H1 (cell line): Measurements from ENCODE around the gene ZBTB11. TPM values are rescaled to one million over a fixed set of nuclear protein-coding genes. Genes with fewer than 3 reads are reported as not detected.
"Not testable (repeated sequence)": the region's sequence is repeated elsewhere in the genome, so short reads cannot be mapped to it uniquely, and the experiment has no call there.

ENCODE experiments used
- CTCF ChIA-PET: fragments of 300-600 bp; sonication (Branson Sonifier 250); formaldehyde crosslinking; loops from one replicate; lab custom pipeline; 2021; ENCODE audit not compliant: partially characterized antibody; lab: Charles Lee
- POLR2A ChIA-PET: fragments of 300-600 bp; sonication (Branson Sonifier 250); formaldehyde crosslinking; loops from one replicate; lab custom pipeline; 2021; ENCODE audit warnings: inconsistent platforms; ENCODE audit not compliant: partially characterized antibody; lab: Charles Lee
- DNase-seq, 2 experiments: peaks; one replicate each; pipeline versions ENCODE4 v3.0.0 to v3.0.0-alpha.2; 2010 to 2022; ENCODE audit warnings: low spot score in 2 of 2, low read depth in 1 of 2, mixed read lengths in 1 of 2
- FAIRE-seq: peaks from 2 replicates; lab custom pipeline; 2011; peaks lifted over from hg19 to GRCh38; lab: Jason Lieb, UNC
- H2AFZ ChIP-seq: 2 replicates; pipeline ENCODE4 v1.8.1; 2012; ENCODE audit warnings: low read length, inconsistent platforms
- H2AK5ac ChIP-seq: 2 replicates; pipeline ENCODE4 v1.6.1; 2013; ENCODE audit warnings: low read depth, low read length
- H2BK120ac ChIP-seq: replicated peaks from 2 replicates; pipeline ENCODE3; 2013; ENCODE audit warnings: low read depth, low read length, inconsistent platforms
- H2BK12ac ChIP-seq: 2 replicates; pipeline ENCODE4 v1.6.1; 2013; ENCODE audit warnings: low read depth, low read length
- H2BK15ac ChIP-seq: 2 replicates; pipeline ENCODE4 v1.6.1; 2013; ENCODE audit warnings: low read length
- H2BK20ac ChIP-seq: 2 replicates; pipeline ENCODE4 v1.6.1; 2013; ENCODE audit warnings: low read length
- H2BK5ac ChIP-seq: 2 replicates; pipeline ENCODE4 v1.6.1; 2013; ENCODE audit warnings: low read depth, low read length
- H3K14ac ChIP-seq: 2 replicates; pipeline ENCODE4 v1.6.1; 2013; ENCODE audit warnings: inconsistent platforms; ENCODE audit not compliant: insufficient read length
- H3K18ac ChIP-seq: 2 replicates; pipeline ENCODE4 v1.6.1; 2013; ENCODE audit warnings: low read length; ENCODE audit errors: extremely low read depth
- H3K23ac ChIP-seq: 2 replicates; pipeline ENCODE4 v1.6.1; 2013; ENCODE audit warnings: inconsistent platforms; ENCODE audit not compliant: insufficient read length
- H3K23me2 ChIP-seq: 2 replicates; pipeline ENCODE4 v1.6.1; 2013; ENCODE audit warnings: low read depth, low read length
- H3K27ac ChIP-seq: 2 replicates; pipeline ENCODE4 v1.6.1; 2011; ENCODE audit warnings: low read depth, low read length, inconsistent platforms
- H3K27me3 ChIP-seq, 4 experiments: replicated peaks in 1 of 4; 1 replicate in 1 of 4; 2 replicates in 3 of 4; pipeline versions ENCODE4 v1.6.1 to v1.8.1; 2011 to 2013; ENCODE audit warnings: low read length in 3 of 4, mild to moderate bottlenecking in 3 of 4, inconsistent platforms in 2 of 4, mixed read lengths in 2 of 4, moderate library complexity in 1 of 4; ENCODE audit not compliant: control insufficient read depth in 3 of 4, insufficient read depth in 3 of 4; ENCODE audit errors: extremely low read depth in 1 of 4
- H3K36me3 ChIP-seq, 4 experiments: 2 replicates each; pipeline versions ENCODE4 v1.6.1 to v1.8.1; 2011 to 2013; ENCODE audit warnings: mild to moderate bottlenecking in 4 of 4, low read length in 3 of 4, moderate library complexity in 2 of 4, control low read depth in 1 of 4, inconsistent platforms in 1 of 4; ENCODE audit not compliant: insufficient read depth in 4 of 4, control insufficient read depth in 2 of 4
- H3K4ac ChIP-seq: replicated peaks from 2 replicates; pipeline ENCODE3; 2013; ENCODE audit warnings: low read length, low read depth, mixed read lengths, inconsistent platforms; ENCODE audit not compliant: insufficient read length
- H3K4me1 ChIP-seq, 4 experiments: replicated peaks in 1 of 4; 1 replicate in 1 of 4; 2 replicates in 3 of 4; pipeline versions ENCODE4 v1.6.1 to v1.8.1; 2011 to 2013; ENCODE audit warnings: low read length in 3 of 4, inconsistent platforms in 2 of 4, mixed read lengths in 1 of 4; ENCODE audit not compliant: insufficient read depth in 4 of 4, control insufficient read depth in 3 of 4
- H3K4me2 ChIP-seq, 2 experiments: 2 replicates each; pipeline versions ENCODE4 v1.6.1 to v1.8.1; 2011 to 2013; ENCODE audit warnings: low read depth in 2 of 2, low read length in 2 of 2, control low read depth in 1 of 2, inconsistent platforms in 1 of 2, mild to moderate bottlenecking in 1 of 2; ENCODE audit not compliant: insufficient read depth in 1 of 2
- H3K4me3 ChIP-seq, 4 experiments: fragments of 200-600, 300-600 bp in 1 of 4; sonication (generic), shearing (Covaris generic), sonication (Bioruptor Twin) in 1 of 4; 2 replicates each; pipeline versions ENCODE4 v1.5.1 to v1.8.1; 2011 to 2016; ENCODE audit warnings: low read length in 4 of 4, low read depth in 3 of 4, control low read depth in 2 of 4, inconsistent platforms in 2 of 4, mild to moderate bottlenecking in 2 of 4, mixed read lengths in 1 of 4, moderate library complexity in 1 of 4; ENCODE audit not compliant: insufficient read depth in 2 of 4; ENCODE audit errors: extremely low read depth in 1 of 4
- H3K56ac ChIP-seq: replicated peaks from 2 replicates; pipeline ENCODE3; 2013; ENCODE audit warnings: low read depth, mild to moderate bottlenecking, mixed read lengths, low read length, inconsistent platforms; ENCODE audit not compliant: insufficient read length
- H3K79me1 ChIP-seq: 2 replicates; pipeline ENCODE4 v1.6.1; 2013; ENCODE audit warnings: low read depth, low read length, control low read depth
- H3K79me2 ChIP-seq, 2 experiments: 2 replicates each; pipeline versions ENCODE4 v1.6.1 to v1.8.1; 2012 to 2013; ENCODE audit warnings: low read length in 2 of 2, mild to moderate bottlenecking in 2 of 2, inconsistent platforms in 1 of 2; ENCODE audit not compliant: insufficient read depth in 2 of 2, control insufficient read depth in 1 of 2
- H3K9ac ChIP-seq, 4 experiments: replicated peaks in 1 of 4; 1 replicate in 1 of 4; 2 replicates in 3 of 4; pipeline versions ENCODE4 v1.6.1 to v1.8.1; 2011 to 2013; ENCODE audit warnings: low read depth in 3 of 4, low read length in 3 of 4, control low read depth in 2 of 4, mild to moderate bottlenecking in 2 of 4, moderate library complexity in 2 of 4, inconsistent platforms in 1 of 4; ENCODE audit errors: extremely low read depth in 1 of 4
- H3K9me3 ChIP-seq, 2 experiments: 2 replicates each; pipeline versions ENCODE4 v1.6.1 to v1.8.1; 2012 to 2013; ENCODE audit warnings: mild to moderate bottlenecking in 2 of 2, moderate library complexity in 2 of 2, control low read depth in 1 of 2, inconsistent platforms in 1 of 2, low read depth in 1 of 2, low read length in 1 of 2, mixed read lengths in 1 of 2; ENCODE audit not compliant: insufficient read depth in 2 of 2
- H4K20me1 ChIP-seq, 2 experiments: replicated peaks in 1 of 2; 2 replicates each; pipeline versions ENCODE3 to v1.8.1; 2011 to 2013; ENCODE audit warnings: inconsistent platforms in 2 of 2, low read length in 2 of 2, mild to moderate bottlenecking in 1 of 2; ENCODE audit not compliant: insufficient read depth in 2 of 2, control insufficient read depth in 1 of 2
- H4K5ac ChIP-seq: 2 replicates; pipeline ENCODE4 v1.6.1; 2013; ENCODE audit warnings: low read length, low read depth, mixed read lengths, inconsistent platforms; ENCODE audit not compliant: insufficient read length
- H4K8ac ChIP-seq: 2 replicates; pipeline ENCODE4 v1.8.0; 2013; ENCODE audit warnings: mild to moderate bottlenecking, moderate library complexity, low read length, inconsistent platforms; ENCODE audit not compliant: insufficient read depth; ENCODE audit errors: extremely low read depth
- H4K91ac ChIP-seq: replicated peaks from 2 replicates; pipeline ENCODE3; 2013; ENCODE audit warnings: low read length, mixed read lengths, inconsistent platforms; ENCODE audit not compliant: insufficient read length
- RAD21 ChIP-seq, 2 experiments: IDR thresholded peaks in 1 of 2; conservative IDR thresholded peaks in 1 of 2; 2 replicates each; pipeline ENCODE4 v1.6.1; 2011; ENCODE audit warnings: low read depth in 2 of 2, low read length in 2 of 2, improper control_type of control experiment in 1 of 2, inconsistent platforms in 1 of 2, mild to moderate bottlenecking in 1 of 2, moderate library complexity in 1 of 2
- YY1 ChIP-seq: IDR thresholded peaks from 2 replicates; pipeline ENCODE4 v1.6.1; 2011; ENCODE audit warnings: low read depth, mild to moderate bottlenecking, low read length
- WGBS, 2 experiments: shearing (Covaris generic) in 1 of 2; methylation state at CpG; one replicate each; pipeline versions ENCODE4 v1.1.6 to v1.1.7; 2013 to 2015; ENCODE audit warnings: low lambda C conversion rate in 2 of 2, mixed read lengths in 2 of 2, inconsistent platforms in 1 of 2, low coverage in 1 of 2, missing lambda C conversion rate in 1 of 2; ENCODE audit not compliant: insufficient replicate concordance in 2 of 2, insufficient coverage in 1 of 2, insufficient read length in 1 of 2; ENCODE audit errors: extremely low coverage in 1 of 2, missing lambda C conversion rate in 1 of 2; 5-methylcytosine and 5-hydroxymethylcytosine counted together
- polyA plus RNA-seq, 7 experiments: library from polyadenylated mRNA; depleted of rRNA in 3 of 7; stranded (reverse) in 5 of 7; unstranded in 2 of 7; fragments of >200 nt in 5 of 7; fragments of 200-250 nt in 2 of 7; gene quantifications; 1 replicate in 5 of 7; 2 replicates in 1 of 7; 4 replicates in 1 of 7; pipeline versions ENCODE4 v1.2.1 to v1.2.3, GENCODE V29; 2011 to 2013; ENCODE audit warnings: missing spikeins in 2 of 7, mixed read lengths in 2 of 7
- total RNA-seq: library from RNA; stranded (reverse); fragmentation: NEBNext Ultra II Directional; extraction: Animal tissue kit (Norgen Biotek cat#: 25700); gene quantifications from 2 replicates; pipeline ENCODE4 v1.2.1, GENCODE V29; 2021
- TF ChIP-seq, protein P1 (sequence below), 3 experiments: IDR thresholded peaks; 1 replicate in 2 of 3; 2 replicates in 1 of 3; pipeline versions ENCODE4 v1.5.1 to v1.6.1; 2011; ENCODE audit warnings: low read length in 3 of 3, mild to moderate bottlenecking in 3 of 3, inconsistent platforms in 2 of 3, low read depth in 1 of 3, moderate library complexity in 1 of 3; ENCODE audit not compliant: insufficient read depth in 1 of 3; ENCODE audit errors: control extremely low read depth in 1 of 3

ZBTB11 gene
- total and polyA plus RNA-seq, 2 of the 8 experiments (the other 6 are each of a cell fraction or from before 2014, with no cell fraction given): 3.0 to 14.0 TPM

GRCh38 chr3:101693540-101693939 is 16.6 kb upstream of the ZBTB11 start:
- not testable (repeated sequence) for H3K18ac ChIP-seq, H3K4me1 ChIP-seq, H2AFZ ChIP-seq, H3K36me3 ChIP-seq, H4K5ac ChIP-seq, H3K4ac ChIP-seq, H3K27me3 ChIP-seq, H3K23ac ChIP-seq, H4K8ac ChIP-seq, H3K27ac ChIP-seq, H4K20me1 ChIP-seq, H2BK12ac ChIP-seq, H3K56ac ChIP-seq, H2AK5ac ChIP-seq, H2BK120ac ChIP-seq, H2BK20ac ChIP-seq, H3K14ac ChIP-seq, H3K9ac ChIP-seq, H2BK15ac ChIP-seq, H3K23me2 ChIP-seq, H4K91ac ChIP-seq, H3K4me2 ChIP-seq, H2BK5ac ChIP-seq, H3K79me1 ChIP-seq, H3K4me3 ChIP-seq, H3K9me3 ChIP-seq, H3K79me2 ChIP-seq
- POLR2A ChIA-PET: interaction anchor here (1.3 to 1.6 kb wide), 2 partner anchors 13 to 16 kb away, joined by 4 to 8 read pairs; partner anchors contain the start of gene ZBTB11
- 74% methylated on average over 13 of the region's 13 CpGs; no CpG with 5 or more reads in 1 of the 2 experiments for WGBS, 2 experiments
- CTCF ChIA-PET: interaction anchor here (0.7 to 1.2 kb wide), 9 partner anchors 9 to 175 kb away, joined by 3 to 13 read pairs (median 3); partner anchors contain the start of genes CEP97 and ZBTB11
- DNase-seq (peak in 1 of 2 experiments; percentile 73), FAIRE-seq (peak; percentile 66)
- TF ChIP-seq RAD21 (IDR thresholded peaks at IDR 0.05 in 1 of 2, conservative IDR thresholded peaks at IDR 0.05 in 1 of 2; ENCODE audit: low read depth in 2 of 2, low read length in 2 of 2) (peak; percentile 63 to 72), YY1 (peak; percentile 65; the same call in 1 of the 2 replicates)
- TF ChIP-seq, protein P1, sequence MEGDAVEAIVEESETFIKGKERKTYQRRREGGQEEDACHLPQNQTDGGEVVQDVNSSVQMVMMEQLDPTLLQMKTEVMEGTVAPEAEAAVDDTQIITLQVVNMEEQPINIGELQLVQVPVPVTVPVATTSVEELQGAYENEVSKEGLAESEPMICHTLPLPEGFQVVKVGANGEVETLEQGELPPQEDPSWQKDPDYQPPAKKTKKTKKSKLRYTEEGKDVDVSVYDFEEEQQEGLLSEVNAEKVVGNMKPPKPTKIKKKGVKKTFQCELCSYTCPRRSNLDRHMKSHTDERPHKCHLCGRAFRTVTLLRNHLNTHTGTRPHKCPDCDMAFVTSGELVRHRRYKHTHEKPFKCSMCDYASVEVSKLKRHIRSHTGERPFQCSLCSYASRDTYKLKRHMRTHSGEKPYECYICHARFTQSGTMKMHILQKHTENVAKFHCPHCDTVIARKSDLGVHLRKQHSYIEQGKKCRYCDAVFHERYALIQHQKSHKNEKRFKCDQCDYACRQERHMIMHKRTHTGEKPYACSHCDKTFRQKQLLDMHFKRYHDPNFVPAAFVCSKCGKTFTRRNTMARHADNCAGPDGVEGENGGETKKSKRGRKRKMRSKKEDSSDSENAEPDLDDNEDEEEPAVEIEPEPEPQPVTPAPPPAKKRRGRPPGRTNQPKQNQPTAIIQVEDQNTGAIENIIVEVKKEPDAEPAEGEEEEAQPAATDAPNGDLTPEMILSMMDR (IDR thresholded peaks at IDR 0.05; ENCODE audit: control extremely low read depth in 1 of 3, insufficient read depth in 1 of 3, low read depth in 1 of 3, low read length in 3 of 3): peak; percentile 70 to 74 (median 74)
